Kidney (tissue), 14 donors: Measurements from ENCODE around the gene RNF31. TPM values are rescaled to one million over a fixed set of nuclear protein-coding genes. Genes with fewer than 3 reads are reported as not detected.

Source experiments
- DNase-seq, 5 donors: peaks; one replicate each; pipeline ENCODE4 v3.0.0-alpha.2; 2013 to 2020
- FAIRE-seq: peaks from 2 replicates; lab custom pipeline; 2012; peaks lifted over from hg19 to GRCh38; lab: Jason Lieb, UNC
- H3K27ac ChIP-seq, 2 donors: one replicate each; pipeline ENCODE4 v1.7.0; 2013; ENCODE audit warnings: low read depth in 2 of 2, low read length in 2 of 2, inconsistent platforms in 1 of 2
- H3K27me3 ChIP-seq: one replicate; pipeline ENCODE4 v1.7.1; 2013; ENCODE audit warnings: low read length, inconsistent platforms; ENCODE audit not compliant: control insufficient read depth, insufficient read depth
- H3K36me3 ChIP-seq, 3 donors: one replicate each; pipeline versions ENCODE4 v1.7.0 to v1.7.1; 2013; ENCODE audit warnings: low read length in 3 of 3, control low read depth in 1 of 3, inconsistent platforms in 1 of 3; ENCODE audit not compliant: insufficient read depth in 3 of 3, control insufficient read depth in 2 of 3
- H3K4me1 ChIP-seq, 3 donors: one replicate each; pipeline versions ENCODE4 v1.7.0 to v1.7.1; 2013; ENCODE audit warnings: low read length in 3 of 3, inconsistent platforms in 1 of 3, low read depth in 1 of 3; ENCODE audit not compliant: control insufficient read depth in 2 of 3, insufficient read depth in 2 of 3
- H3K4me3 ChIP-seq, 3 donors: one replicate each; pipeline versions ENCODE4 v1.7.0 to v1.8.1; 2013; ENCODE audit warnings: low read length in 3 of 3, control low read depth in 1 of 3, inconsistent platforms in 1 of 3
- H3K9ac ChIP-seq, 3 donors: one replicate each; pipeline versions ENCODE4 v1.7.0 to v1.7.1; 2013; ENCODE audit warnings: low read length in 3 of 3, control low read depth in 1 of 3, inconsistent platforms in 1 of 3
- H3K9me3 ChIP-seq, 3 donors: one replicate each; pipeline versions ENCODE4 v1.7.0 to v1.7.1; 2013; ENCODE audit warnings: low read length in 3 of 3, control low read depth in 1 of 3, inconsistent platforms in 1 of 3; ENCODE audit not compliant: control insufficient read depth in 2 of 3, insufficient read depth in 1 of 3
- intact Hi-C: fragments of 100-400 bp; cut with DNase I; formaldehyde crosslinking; loops from one replicate; pipeline ENCODE4 v1.11.1; 2022
- polyA plus RNA-seq: library from polyadenylated mRNA; stranded (reverse); fragments of 350-450 nt; fragmentation: Illumina TruSeq; extraction: RNeasy Lipid Tissue Mini Kit (QIAGEN cat#74804); gene quantifications from one replicate; pipeline ENCODE4 v1.2.3, GENCODE V29; 2014; ENCODE audit warnings: low read depth, low replicate concordance; ENCODE audit not compliant: insufficient read depth
- total RNA-seq: library from RNA; stranded (reverse); fragmentation: NEBNext Ultra II Directional; extraction: Animal tissue kit (Norgen Biotek cat#: 25700); gene quantifications from one replicate; pipeline ENCODE4 v1.2.1, GENCODE V29; 2021
- TF ChIP-seq, protein P1 (sequence below): IDR thresholded peaks from 3 replicates; pipeline ENCODE4 v1.5.1; 2012; ENCODE audit warnings: mild to moderate bottlenecking, moderate library complexity, borderline replicate concordance; ENCODE audit not compliant: insufficient read depth; ENCODE audit errors: extremely low read depth
- donor health status: control.
- donor health status: control.
- donor health status: control.
- donor health status: control.
- donor health status: control.
- donor health status: DM: yes; HTN: yes; CAD: no.
- donor health status: Normal renal cell carcinoma (clear cell type).

The RNF31 gene
- total and polyA plus RNA-seq, 2 donors from 2014 or later = 64.0 to 69.0 TPM

DNA sequence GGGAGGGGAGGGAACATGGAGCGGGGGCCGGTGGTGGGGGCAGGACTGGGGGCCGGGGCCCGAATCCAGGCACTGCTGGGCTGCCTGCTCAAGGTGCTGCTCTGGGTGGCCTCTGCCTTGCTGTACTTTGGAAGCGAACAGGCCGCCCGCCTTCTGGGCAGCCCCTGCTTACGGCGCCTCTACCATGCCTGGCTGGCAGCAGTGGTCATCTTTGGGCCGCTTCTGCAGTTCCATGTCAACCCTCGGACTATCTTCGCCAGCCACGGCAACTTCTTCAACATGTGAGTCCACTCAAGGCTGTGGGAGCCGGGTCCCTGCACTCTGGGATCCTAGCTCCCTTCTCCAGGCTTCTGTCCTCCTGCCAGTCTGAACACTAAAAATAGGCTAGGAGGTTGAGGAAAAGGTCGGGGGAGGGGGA lies 15.7 kb upstream of the RNF31 start:
- peaks cover 0 to 22% (median 14%) of the 10 kb centered on the region in 3 donors for H3K4me1 ChIP-seq
- intact Hi-C loops = no loop called here
- H3K27ac ChIP-seq = peak overlapping the region; percentile 32 to 90
- H3K27me3 ChIP-seq = no peaks in the 10 kb centered on the region
- DNase-seq (no peak), FAIRE-seq (no peak)
- peak overlapping the region in 1 of 3 donors; percentile 5 for H3K9ac ChIP-seq
- no peaks in the 10 kb centered on the region for H3K36me3 ChIP-seq
- TF ChIP-seq, protein P1, sequence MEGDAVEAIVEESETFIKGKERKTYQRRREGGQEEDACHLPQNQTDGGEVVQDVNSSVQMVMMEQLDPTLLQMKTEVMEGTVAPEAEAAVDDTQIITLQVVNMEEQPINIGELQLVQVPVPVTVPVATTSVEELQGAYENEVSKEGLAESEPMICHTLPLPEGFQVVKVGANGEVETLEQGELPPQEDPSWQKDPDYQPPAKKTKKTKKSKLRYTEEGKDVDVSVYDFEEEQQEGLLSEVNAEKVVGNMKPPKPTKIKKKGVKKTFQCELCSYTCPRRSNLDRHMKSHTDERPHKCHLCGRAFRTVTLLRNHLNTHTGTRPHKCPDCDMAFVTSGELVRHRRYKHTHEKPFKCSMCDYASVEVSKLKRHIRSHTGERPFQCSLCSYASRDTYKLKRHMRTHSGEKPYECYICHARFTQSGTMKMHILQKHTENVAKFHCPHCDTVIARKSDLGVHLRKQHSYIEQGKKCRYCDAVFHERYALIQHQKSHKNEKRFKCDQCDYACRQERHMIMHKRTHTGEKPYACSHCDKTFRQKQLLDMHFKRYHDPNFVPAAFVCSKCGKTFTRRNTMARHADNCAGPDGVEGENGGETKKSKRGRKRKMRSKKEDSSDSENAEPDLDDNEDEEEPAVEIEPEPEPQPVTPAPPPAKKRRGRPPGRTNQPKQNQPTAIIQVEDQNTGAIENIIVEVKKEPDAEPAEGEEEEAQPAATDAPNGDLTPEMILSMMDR = no peak
- no peaks in the 10 kb centered on the region for H3K9me3 ChIP-seq
- H3K4me3 ChIP-seq = no peak overlapping the region

DNA sequence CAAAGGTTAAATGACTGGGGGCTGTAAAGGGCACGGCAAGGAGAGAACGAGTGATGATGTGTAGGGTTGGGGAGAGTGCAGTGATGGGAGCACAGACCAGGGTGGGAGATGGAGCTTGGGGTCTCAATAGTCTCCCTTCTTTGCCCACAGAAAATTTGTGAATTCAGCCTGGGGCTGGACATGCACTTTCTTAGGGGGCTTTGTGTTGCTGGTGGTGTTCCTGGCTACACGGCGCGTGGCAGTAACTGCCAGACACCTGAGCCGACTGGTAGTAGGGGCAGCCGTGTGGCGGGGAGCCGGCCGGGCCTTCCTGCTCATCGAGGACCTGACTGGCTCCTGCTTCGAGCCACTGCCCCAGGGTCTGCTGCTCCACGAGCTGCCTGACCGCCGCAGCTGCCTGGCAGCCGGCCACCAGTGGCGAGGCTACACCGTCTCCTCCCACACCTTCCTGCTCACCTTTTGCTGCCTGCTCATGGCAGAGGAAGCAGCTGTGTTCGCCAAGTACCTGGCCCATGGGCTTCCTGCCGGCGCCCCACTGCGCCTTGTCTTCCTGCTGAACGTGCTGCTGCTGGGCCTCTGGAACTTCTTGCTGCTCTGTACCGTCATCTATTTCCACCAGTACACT lies 15.1 kb upstream of the RNF31 start:
- peaks cover 0 to under 1% (median 0%) of the 10 kb centered on the region in 3 donors for H3K36me3 ChIP-seq
- peak overlapping the region; percentile 32 to 90 for H3K27ac ChIP-seq
- TF ChIP-seq, protein P1 = no peak
- no peaks in the 10 kb centered on the region for H3K9me3 ChIP-seq
- intact Hi-C loops = no loop called here
- DNase-seq (peak in 4 of 5 donors; percentile 14 to 87 (median 28)), FAIRE-seq (no peak)
- peak overlapping the region in 1 of 3 donors; percentile 5 for H3K9ac ChIP-seq
- H3K27me3 ChIP-seq = no peaks in the 10 kb centered on the region
- peaks cover 0 to 29% (median 21%) of the 10 kb centered on the region in 3 donors for H3K4me1 ChIP-seq
- no peak overlapping the region for H3K4me3 ChIP-seq

DNA sequence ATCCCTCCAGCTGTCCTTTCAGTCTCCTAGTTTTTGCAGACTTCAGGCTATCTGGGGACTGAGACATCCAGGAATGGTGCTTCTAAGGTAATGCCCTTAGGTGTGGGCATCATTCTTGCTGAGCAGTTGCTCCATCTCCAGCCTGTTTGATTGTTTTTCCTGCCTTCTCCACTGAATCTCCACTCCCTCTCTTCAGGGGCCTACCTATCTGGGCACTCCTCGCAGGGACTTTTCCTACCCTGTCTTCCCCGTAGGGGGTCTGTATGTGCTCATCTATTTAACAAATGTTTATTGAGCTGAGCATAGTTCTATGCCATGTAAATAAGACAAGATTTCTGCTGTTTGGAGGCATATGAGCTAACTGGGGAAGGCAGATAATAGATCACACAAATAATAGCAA lies 14.3 kb upstream of the RNF31 start:
- Histone ChIP-seq H3K27ac (peak overlapping the region in 1 of 2 donors; percentile 90), H3K4me1 (peaks cover 0 to 34% (median 25%) of the 10 kb centered on the region in 3 donors), H3K36me3 (peaks cover 0 to 8% (median 4%) of the 10 kb centered on the region in 3 donors), H3K9ac (peak overlapping the region in 1 of 3 donors; percentile 12), H3K9me3 (no peaks in the 10 kb centered on the region), H3K27me3 (no peaks in the 10 kb centered on the region), H3K4me3 (no peak overlapping the region)
- intact Hi-C loops = no loop called here
- TF ChIP-seq, protein P1 = no peak
- FAIRE-seq (no peak), DNase-seq (no peak)

DNA sequence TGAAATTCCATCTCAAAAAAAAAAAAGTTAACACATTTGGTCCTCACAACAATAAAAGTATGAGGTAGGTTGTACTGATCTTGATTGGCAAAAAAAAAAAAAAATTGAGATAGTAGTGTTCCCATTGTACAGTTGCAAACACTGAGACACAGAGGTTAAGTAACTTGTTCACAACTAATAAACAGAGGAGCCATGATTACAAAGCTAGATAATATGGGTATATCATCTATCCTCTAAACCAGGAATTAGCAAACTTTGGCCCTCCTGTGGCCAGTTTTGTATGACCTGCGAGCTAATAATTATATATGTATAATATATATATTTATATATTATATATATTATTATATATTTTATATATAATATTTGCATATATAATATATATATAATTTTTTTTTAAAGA lies 13.6 kb upstream of the RNF31 start:
- TF ChIP-seq, protein P1 = no peak
- DNase-seq (no peak), FAIRE-seq (no peak)
- Histone ChIP-seq H3K27ac (no peak overlapping the region), H3K27me3 (no peaks in the 10 kb centered on the region), H3K4me1 (peaks cover 0 to 39% (median 25%) of the 10 kb centered on the region in 3 donors), H3K36me3 (peaks cover 0 to 16% (median 12%) of the 10 kb centered on the region in 3 donors), H3K9me3 (no peaks in the 10 kb centered on the region), H3K9ac (no peak overlapping the region), H3K4me3 (no peak overlapping the region)
- intact Hi-C loops = no loop called here
